Effector memory CD4-positive, alpha-beta T cell (primary cell): Measurements from ENCODE around the gene CNOT2.

Source experiments
- DNase-seq, 3 donors: peaks; one replicate each; pipeline ENCODE4 v3.0.0-alpha.2; 2020
- H3K27ac ChIP-seq: 2 replicates; pipeline ENCODE4 v1.7.0; 2013; ENCODE audit warnings: mild to moderate bottlenecking, low read length, moderate library complexity; ENCODE audit not compliant: insufficient read depth, poor library complexity, severe bottlenecking
- H3K27me3 ChIP-seq: replicated peaks from 2 replicates; pipeline ENCODE4 v1.7.0; 2013; ENCODE audit warnings: mild to moderate bottlenecking, low read length; ENCODE audit not compliant: insufficient read depth, control insufficient read depth, poor library complexity, severe bottlenecking
- H3K36me3 ChIP-seq: 2 replicates; pipeline ENCODE4 v1.7.0; 2013; ENCODE audit warnings: mild to moderate bottlenecking, low read length, moderate library complexity; ENCODE audit not compliant: control insufficient read depth, insufficient read depth
- H3K4me1 ChIP-seq: 2 replicates; pipeline ENCODE4 v1.7.0; 2013; ENCODE audit warnings: low read length, mild to moderate bottlenecking; ENCODE audit not compliant: control insufficient read depth, insufficient read depth, poor library complexity, severe bottlenecking
- H3K4me3 ChIP-seq: 2 replicates; pipeline ENCODE4 v1.7.0; 2013; ENCODE audit warnings: low read length, low read depth, mild to moderate bottlenecking; ENCODE audit not compliant: insufficient read depth, poor library complexity, severe bottlenecking
- H3K9me3 ChIP-seq: 2 replicates; pipeline ENCODE4 v1.7.0; 2013; ENCODE audit warnings: mild to moderate bottlenecking, low read length, moderate library complexity; ENCODE audit not compliant: control insufficient read depth

The CNOT2 gene

GRCh38 chr12:70267550-70267949, 24.3 kb downstream of the CNOT2 start:
- Histone ChIP-seq H3K4me1 (peaks cover 3% of the 10 kb centered on the region), H3K27ac (no peak overlapping the region), H3K4me3 (no peak overlapping the region), H3K9me3 (no peaks in the 10 kb centered on the region), H3K36me3 (no peaks in the 10 kb centered on the region), H3K27me3 (no peaks in the 10 kb centered on the region)
- no peak for DNase-seq

- DNase-seq: no peak
- no peaks in the 10 kb centered on the region for H3K9me3 ChIP-seq
- H3K4me1 ChIP-seq: peaks cover 3% of the 10 kb centered on the region
- no peak overlapping the region for H3K27ac ChIP-seq
- H3K4me3 ChIP-seq: no peak overlapping the region
- no peaks in the 10 kb centered on the region for H3K36me3 ChIP-seq
- no peaks in the 10 kb centered on the region for H3K27me3 ChIP-seq
These were observed 25.7 kb downstream of the CNOT2 start for GRCh38 chr12:70268972-70269371.

- Histone ChIP-seq H3K36me3 (no peaks in the 10 kb centered on the region), H3K9me3 (no peaks in the 10 kb centered on the region)
These were observed 26.9 kb downstream of the CNOT2 start for GRCh38 chr12:70270108-70270507.

GRCh38 chr12:70271025-70271424, 27.8 kb downstream of the CNOT2 start:
- H3K4me1 ChIP-seq: no peaks in the 10 kb centered on the region
- H3K4me3 ChIP-seq: no peak overlapping the region
- H3K36me3 ChIP-seq: no peaks in the 10 kb centered on the region
- DNase-seq: no peak
- H3K9me3 ChIP-seq: no peaks in the 10 kb centered on the region
- no peaks in the 10 kb centered on the region for H3K27me3 ChIP-seq
- H3K27ac ChIP-seq: no peak overlapping the region

More at GRCh38 chr12:70270108-70270507, 26.9 kb downstream of the CNOT2 start:
- DNase-seq: no peak
- Histone ChIP-seq H3K4me1 (peaks cover 2% of the 10 kb centered on the region), H3K4me3 (no peak overlapping the region), H3K27ac (no peak overlapping the region), H3K27me3 (no peaks in the 10 kb centered on the region)

- no peaks in the 10 kb centered on the region for H3K36me3 ChIP-seq
- H3K27ac ChIP-seq: no peak overlapping the region
- H3K4me3 ChIP-seq: no peak overlapping the region
- no peak for DNase-seq
- no peaks in the 10 kb centered on the region for H3K9me3 ChIP-seq
- H3K4me1 ChIP-seq: no peaks in the 10 kb centered on the region
- no peaks in the 10 kb centered on the region for H3K27me3 ChIP-seq
These were observed 29.3 kb downstream of the CNOT2 start for GRCh38 chr12:70272510-70272909.

GRCh38 chr12:70275045-70275444, 31.8 kb downstream of the CNOT2 start:
- no peaks in the 10 kb centered on the region for H3K4me1 ChIP-seq
- no peak for DNase-seq
- H3K27me3 ChIP-seq: no peaks in the 10 kb centered on the region
- H3K9me3 ChIP-seq: no peaks in the 10 kb centered on the region
- no peaks in the 10 kb centered on the region for H3K36me3 ChIP-seq
- H3K27ac ChIP-seq: no peak overlapping the region
- H3K4me3 ChIP-seq: no peak overlapping the region

- no peak overlapping the region for H3K4me3 ChIP-seq
- no peak overlapping the region for H3K27ac ChIP-seq
- H3K9me3 ChIP-seq: no peaks in the 10 kb centered on the region
- H3K27me3 ChIP-seq: no peaks in the 10 kb centered on the region
- H3K4me1 ChIP-seq: no peaks in the 10 kb centered on the region
- no peaks in the 10 kb centered on the region for H3K36me3 ChIP-seq
- no peak for DNase-seq
These were observed 34.7 kb downstream of the CNOT2 start for GRCh38 chr12:70277973-70278372.

- DNase-seq: no peak
- no peak overlapping the region for H3K27ac ChIP-seq
- no peaks in the 10 kb centered on the region for H3K36me3 ChIP-seq
- H3K4me3 ChIP-seq: no peak overlapping the region
- no peaks in the 10 kb centered on the region for H3K4me1 ChIP-seq
- H3K27me3 ChIP-seq: no peaks in the 10 kb centered on the region
- H3K9me3 ChIP-seq: no peaks in the 10 kb centered on the region
These were observed 35.7 kb downstream of the CNOT2 start for GRCh38 chr12:70278945-70279344.

- H3K36me3 ChIP-seq: no peaks in the 10 kb centered on the region
- no peaks in the 10 kb centered on the region for H3K27me3 ChIP-seq
- no peaks in the 10 kb centered on the region for H3K4me1 ChIP-seq
- no peak for DNase-seq
- no peak overlapping the region for H3K4me3 ChIP-seq
- H3K27ac ChIP-seq: no peak overlapping the region
- H3K9me3 ChIP-seq: no peaks in the 10 kb centered on the region
These were observed 40.0 kb downstream of the CNOT2 start for GRCh38 chr12:70283232-70283631.

GRCh38 chr12:70288817-70289216, 45.6 kb downstream of the CNOT2 start:
- no peak for DNase-seq
- H3K27me3 ChIP-seq: no peaks in the 10 kb centered on the region
- H3K27ac ChIP-seq: no peak overlapping the region
- no peaks in the 10 kb centered on the region for H3K9me3 ChIP-seq
- no peaks in the 10 kb centered on the region for H3K4me1 ChIP-seq
- H3K4me3 ChIP-seq: no peak overlapping the region
- H3K36me3 ChIP-seq: peaks cover under 1% of the 10 kb centered on the region

GRCh38 chr12:70290116-70290515, 46.9 kb downstream of the CNOT2 start:
- Histone ChIP-seq H3K4me1 (no peaks in the 10 kb centered on the region), H3K4me3 (no peak overlapping the region), H3K36me3 (peaks cover 3% of the 10 kb centered on the region), H3K27me3 (no peaks in the 10 kb centered on the region), H3K9me3 (no peaks in the 10 kb centered on the region), H3K27ac (no peak overlapping the region)
- no peak for DNase-seq
